Astrocyte of the hippocampus (primary cell): ENCODE data around the gene CTNNA2.
A peak's percentile ranks its signal among the peaks of the same experiment; 100 is the strongest.

Experiments used
- DNase-seq: peaks from one replicate; pipeline ENCODE4 v3.0.0; 2011; ENCODE audit warnings: low read depth, low spot score

The CTNNA2 gene

DNA sequence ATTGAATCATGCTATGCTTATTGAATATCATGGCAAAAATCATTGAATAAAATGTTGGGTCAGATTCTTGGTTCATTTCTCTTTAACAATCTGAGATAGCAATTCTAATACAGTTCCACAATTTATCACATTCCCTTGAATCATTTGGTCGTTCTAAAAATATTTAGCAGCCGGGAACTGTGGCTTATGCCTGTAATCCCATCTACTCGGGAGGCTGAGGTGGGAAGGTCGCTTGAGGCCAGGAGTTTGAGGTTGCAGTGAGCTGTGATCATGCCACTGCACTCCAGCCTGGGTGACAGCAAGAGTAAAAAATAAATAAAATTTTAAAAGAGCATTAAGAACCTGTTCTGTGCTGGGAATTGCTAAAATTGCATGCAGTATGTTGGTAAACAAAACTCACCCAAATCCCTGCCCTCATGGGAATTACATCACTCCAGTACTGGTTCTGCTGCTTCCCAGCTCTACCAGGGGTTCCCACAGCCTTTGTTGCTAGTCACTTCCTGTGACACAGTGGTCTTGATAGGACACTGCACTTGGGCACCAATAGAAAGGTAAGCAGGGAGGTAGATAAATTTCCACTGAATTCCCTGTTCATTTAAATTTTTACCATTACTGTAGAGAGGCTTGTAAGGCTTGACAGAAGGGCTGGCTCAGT is 200.4 kb downstream of the CTNNA2 start:
- peak; percentile 22 for DNase-seq

DNA sequence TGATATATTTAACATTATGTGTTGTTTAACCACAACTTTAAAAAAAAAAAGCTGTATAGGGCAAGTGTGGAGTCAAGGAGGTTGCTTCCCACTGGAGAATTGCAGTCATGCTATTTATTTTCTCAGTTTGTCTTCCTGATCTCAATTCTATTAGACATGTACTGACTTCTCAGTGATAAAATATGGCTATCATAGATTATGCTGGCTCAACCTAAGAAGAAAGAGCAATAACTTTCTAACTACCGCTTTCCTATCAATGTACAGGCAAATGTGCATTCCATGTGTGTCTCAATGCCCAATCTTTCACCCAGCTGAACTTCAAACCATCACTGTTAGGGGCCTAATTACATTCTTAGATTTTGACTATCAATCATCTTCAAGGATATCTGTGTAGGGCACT is 201.4 kb downstream of the CTNNA2 start:
- DNase-seq = no peak

DNA sequence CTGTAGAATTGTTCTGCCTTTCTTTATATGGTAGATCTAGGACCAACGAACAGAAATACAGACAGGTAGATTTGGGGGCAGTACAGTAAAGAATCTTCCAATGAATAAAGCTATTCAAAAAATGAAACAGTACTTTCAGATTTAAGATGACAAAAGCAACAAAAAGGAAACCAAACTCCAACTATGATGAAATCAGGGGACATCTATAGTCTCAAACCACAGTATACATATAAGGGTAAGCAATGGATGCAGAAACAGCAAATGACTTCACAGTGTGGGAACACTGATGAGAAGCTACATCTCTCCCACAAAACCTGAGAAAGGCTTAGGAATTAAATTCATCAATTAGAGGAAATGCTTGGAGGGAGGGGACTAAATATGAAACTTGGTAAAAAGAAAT is 202.5 kb downstream of the CTNNA2 start:
- DNase-seq = no peak

DNA sequence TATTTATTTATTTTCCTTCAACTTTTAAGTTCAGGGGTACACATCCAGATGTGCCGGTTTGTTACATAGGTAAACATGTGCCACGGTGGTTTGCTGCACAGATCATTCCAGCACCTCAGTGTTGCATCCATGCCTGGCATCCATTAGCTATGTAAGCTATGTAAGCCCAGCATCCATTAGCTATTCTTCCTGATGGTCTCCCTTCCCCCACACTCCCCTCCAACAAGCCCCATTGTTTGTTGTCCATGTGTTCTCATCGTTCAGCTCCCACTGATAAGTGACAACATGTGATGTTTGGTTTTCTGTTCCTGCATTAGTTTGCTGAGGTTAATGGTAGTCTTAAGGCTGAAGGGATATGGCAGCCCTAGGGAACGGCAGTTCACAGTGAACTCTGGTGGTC is 203.4 kb downstream of the CTNNA2 start:
- DNase-seq = no peak

DNA sequence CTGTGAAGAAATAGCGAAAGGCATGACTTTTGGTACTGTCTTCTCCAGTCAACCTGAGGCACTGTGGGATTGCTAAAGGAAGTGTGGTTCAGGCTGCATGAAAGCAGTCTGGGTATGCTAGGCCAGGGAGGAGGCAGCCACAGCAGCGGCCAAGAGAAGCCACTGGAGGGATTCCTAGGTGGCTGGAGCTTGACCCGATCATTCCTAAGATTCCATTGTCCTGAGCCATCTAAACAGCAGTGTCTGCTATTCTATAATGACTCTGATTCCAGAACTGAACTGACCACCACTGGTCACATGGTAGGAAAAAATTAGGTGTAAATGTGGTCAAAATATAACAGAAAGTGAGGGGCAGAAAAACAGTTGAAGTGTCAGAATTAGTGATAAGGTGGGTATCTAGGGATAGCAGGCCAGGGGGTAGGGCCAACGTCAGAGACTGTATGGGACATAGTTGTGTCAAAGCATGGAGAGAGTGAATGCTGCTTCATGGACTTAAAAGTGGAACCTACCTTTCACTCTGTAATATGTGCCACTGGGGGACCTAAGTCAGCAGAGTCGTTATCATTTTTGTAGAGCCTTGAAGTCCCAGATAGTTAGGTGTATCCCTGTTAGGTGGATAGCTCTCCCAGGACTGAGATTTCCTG is 204.6 kb downstream of the CTNNA2 start:
- DNase-seq = peak; percentile 96

DNA sequence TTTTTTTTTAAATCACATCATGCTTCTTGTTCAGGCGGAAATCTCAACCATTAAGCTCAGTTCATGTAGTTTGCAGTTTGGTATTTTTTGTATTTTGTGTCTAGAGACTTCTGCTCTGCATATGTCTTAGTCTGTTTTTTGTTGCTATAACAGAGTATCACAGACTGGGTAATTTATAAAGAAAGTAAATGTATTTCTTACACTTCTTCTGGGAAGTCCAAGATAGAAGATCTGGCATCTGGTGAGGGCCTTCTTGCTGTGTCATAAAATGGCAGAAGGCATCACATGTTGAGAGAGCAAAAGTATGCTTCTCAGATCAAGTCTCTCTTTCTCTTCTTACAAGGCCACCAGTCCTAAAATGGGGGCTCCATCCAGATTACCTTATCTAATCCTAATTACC is 208.2 kb downstream of the CTNNA2 start:
- no peak for DNase-seq

DNA sequence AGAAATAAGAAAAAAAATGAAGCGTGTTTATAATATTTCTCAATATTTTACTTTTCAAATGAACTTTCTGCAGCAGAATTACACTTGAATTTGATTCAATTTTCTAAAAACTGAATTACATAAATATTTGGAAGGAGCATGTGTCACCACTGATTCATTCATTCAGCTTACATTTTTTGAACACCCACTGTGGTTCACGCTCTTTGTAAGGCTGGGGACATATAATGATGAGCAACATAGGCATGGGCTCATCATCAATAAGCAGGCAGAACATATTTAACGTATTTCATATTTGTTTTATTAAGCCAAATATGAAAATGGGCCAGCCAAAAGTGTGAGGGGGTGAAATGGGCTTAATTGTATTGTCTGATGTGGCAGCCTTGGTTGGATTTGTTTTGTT is 209.1 kb downstream of the CTNNA2 start:
- no peak for DNase-seq

DNA sequence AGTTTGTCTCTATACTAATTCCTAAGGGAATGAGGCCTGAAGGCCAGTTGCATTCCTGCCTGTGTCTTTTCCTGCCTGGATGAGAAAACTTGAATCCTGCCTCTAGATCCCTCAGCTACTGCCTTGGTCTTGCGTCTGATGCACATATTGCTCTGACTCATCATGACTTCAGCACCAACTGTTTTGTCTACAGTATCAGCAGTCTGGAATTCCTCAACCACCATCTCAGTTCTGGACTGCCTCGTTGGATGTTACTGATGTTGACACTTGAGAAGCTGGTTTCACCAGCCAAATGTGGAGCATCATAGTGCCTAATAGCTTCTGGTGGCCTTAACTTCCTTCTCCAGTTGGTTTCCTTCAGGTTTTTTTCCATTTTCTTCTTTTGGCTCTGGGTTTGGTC is 211.0 kb downstream of the CTNNA2 start:
- peak; percentile 92 for DNase-seq

DNA sequence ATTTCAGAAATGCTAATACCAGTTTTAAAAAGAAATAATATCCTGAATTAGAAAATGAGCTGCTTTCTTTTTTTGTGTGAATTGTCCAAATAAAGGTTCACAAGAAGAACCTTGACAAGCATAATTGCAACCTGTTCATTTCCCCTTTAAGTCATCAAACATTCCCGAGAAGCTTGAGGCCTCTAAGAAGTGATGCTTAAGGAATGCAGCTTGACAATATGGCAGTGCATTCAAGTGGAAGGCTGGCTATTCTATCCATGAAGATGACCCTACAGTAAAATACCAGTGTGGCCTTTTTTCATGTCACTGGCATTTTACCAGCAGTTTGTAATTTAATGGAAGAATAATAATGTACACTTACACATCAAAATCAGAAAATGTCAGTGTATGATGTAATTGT is 216.7 kb downstream of the CTNNA2 start:
- DNase-seq = no peak

DNA sequence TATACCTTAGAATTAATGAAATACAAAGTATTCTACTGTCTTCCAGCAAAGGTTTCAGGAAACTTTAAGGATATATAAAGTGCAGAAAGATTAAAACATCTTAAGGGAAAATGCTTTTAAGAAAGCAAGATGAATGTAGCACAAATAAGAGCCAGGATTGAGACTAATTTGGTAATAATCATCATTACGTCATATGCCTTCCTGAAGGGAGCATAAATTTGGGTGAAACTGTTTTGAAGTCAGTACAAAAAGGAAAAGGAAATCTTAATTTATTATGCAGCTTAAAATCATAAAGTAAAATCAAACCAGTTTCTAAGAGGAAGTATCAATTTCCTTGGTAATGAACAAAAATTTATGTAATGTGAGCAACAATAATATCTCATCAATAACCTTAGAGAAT is 221.7 kb downstream of the CTNNA2 start:
- no peak for DNase-seq

DNA sequence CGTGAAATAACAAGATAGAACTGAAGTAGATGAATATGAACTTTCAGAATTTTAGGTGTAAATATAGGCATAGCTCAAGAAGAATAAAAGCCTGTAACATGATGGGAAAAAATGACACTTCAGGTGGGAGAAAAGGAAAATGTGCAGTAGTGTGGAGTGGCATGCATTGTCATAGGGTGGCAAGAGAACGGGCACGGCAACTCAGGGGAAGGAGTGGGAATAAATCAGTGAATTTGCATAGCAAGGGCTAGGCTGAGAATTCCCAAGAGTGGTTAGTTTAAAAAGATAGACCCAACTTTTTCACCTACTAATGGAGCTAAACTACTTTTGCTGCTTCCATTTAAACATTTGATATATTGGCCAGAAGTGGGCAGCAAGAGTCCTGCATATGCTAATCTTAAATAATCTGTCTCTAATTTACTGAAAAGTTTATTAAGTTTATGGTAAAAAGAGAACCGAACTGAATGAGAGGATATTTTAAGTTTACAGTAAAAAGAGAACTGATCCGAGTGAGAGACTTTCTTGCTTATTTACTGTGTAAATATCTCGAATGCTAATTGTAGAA is 228.1 kb downstream of the CTNNA2 start:
- DNase-seq = no peak

DNA sequence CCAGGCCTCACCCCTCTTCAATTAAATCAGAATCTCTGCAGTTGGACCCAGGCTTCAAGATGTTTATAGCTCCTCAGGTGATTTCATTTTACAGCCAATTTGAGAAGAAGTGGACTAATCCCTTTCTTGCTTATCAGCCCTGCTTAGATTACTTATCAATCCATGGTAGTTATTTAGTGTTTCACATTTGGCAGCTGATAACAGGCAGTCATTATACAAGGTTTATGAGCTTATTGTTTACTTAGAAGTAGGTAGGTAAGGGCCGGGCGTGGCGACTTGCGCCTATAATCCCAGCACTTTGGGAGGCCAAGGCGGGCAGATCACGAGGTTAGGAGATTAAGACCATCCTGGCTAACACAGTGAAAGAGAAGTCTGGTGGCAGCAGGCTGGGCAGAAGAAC is 237.5 kb downstream of the CTNNA2 start:
- DNase-seq = no peak

DNA sequence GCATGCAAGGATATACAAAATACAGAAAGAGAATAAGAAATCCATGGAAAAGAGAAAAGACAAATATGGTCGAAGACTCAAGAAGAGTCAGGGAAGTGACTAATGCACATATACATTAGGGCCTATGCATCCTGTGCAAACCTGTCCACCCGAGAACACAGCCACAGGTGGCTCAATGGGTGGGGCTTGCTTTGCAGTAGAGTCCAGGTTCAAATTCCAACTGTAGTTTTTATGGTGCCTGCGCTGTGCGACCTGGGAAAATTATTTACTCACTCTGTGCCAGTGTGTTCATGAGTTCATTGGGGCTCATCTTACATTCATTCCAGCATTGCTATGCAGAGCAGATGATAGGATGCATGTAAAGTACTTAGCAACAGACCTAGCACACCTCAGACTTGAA is 244.7 kb downstream of the CTNNA2 start:
- DNase-seq = no peak

DNA sequence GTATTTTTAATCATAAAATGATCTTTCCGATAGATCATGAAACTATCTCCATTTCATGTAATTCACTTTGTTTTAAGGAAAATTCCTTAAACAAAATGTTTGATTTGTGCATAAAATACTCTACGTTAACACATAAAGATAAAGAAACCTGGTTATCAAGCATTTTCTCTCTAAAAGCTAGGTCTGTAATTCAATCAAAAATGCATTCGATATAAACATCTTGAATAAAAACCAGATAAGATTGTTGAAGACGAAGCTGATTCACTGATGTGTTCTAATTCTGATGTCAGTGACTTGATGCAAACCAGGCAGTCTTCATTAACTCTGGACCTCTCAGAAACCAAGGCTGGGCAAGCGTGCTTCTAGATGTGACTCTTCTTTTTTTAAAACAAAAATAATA is 245.2 kb downstream of the CTNNA2 start:
- DNase-seq = no peak

DNA sequence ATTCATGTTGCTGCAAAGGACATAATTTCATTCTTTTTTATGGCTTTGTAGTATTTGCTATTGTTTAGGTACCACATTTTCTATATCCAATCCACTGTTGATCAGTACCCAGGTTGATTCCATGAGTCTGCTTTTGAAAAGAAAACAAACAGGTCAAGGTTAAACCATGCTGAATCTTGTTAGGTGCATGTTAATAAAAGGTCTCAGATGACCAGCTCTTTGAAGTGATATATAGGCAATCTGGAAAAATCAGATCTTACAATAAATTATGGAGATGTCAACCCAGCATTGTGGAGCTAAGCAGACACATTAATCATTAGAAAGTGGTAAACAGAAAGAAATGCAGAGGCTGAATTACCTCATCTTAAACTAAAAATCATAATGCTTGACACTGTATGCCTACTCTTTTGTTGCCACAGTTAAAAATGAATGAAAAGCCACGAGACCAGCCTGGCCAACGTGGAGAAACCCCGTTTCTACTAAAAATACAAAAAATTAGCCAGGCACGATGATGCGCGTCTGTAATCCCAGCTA is 246.0 kb downstream of the CTNNA2 start:
- no peak for DNase-seq

DNA sequence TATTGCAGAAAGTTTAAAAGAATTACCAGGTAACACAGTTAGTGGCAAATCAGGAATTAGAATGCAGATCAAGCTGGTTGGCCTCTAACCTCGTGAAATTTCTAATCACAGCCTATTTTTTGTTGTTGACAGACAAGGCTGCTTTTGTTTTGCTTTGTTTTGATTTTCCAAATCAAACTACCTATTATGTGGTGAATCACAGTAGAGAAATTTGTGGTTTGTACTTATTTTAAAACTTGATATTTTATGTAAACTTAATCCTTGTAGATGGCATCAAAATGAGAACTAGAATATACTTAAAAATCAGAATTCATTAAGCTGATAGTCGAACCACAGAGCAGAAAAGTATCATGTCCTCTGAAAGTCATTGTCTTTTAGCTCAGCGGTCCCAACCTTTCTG is 258.1 kb downstream of the CTNNA2 start:
- no peak for DNase-seq

DNA sequence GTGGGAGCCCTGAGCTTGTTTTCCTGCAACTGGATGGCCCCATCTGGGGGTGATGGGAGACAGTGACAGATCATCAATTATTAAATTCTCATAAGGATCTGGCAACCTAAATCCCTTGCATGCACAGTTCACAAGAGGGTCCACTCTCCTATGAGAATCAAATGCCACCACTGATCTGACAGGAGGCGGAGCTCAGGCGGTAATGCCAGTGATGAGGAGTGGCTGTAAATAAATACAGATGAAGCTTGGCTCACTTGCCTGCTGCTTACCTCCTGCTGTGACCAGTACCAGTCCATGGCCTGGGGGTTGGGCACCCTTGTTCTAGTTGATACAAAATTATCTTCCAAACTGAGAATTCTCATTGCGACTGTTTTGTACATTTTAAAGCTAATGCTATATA is 258.6 kb downstream of the CTNNA2 start:
- no peak for DNase-seq

DNA sequence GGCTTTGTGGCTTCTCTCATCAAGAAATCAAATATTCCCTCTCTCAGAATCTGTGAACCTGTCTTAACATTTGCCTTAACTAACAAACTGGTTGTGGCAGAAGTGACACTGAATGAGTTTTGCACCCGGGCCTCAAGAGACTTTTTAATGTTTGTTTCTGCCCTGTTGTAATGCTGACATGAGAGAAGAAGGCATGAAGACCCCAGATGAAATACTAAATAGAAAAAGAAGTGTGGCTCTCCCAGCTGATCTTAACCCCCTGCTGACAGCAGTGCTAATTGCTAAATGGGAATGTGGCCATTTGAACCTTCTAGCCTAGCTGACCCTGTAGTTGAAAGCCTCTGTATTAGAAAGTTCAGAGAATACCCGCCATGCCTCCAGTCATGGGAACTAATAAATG is 261.2 kb downstream of the CTNNA2 start:
- no peak for DNase-seq

DNA sequence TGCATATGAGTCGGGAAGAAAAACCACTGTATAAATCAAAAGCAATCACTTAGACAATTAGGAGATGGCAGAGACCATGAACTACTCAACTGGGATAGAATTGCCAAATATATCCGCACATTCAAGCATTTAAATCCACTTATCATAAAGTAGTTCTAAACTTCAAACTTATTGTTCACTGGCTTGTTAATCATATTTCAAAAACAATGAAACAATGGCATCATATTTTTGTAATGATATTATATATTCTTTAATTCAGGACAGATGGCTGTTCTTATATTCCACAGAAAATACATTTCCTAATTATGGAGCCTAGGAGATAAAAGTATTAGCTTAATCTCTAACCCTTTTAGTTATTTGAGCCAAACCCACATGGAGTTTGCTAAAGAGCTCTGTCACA is 263.6 kb downstream of the CTNNA2 start:
- no peak for DNase-seq

DNA sequence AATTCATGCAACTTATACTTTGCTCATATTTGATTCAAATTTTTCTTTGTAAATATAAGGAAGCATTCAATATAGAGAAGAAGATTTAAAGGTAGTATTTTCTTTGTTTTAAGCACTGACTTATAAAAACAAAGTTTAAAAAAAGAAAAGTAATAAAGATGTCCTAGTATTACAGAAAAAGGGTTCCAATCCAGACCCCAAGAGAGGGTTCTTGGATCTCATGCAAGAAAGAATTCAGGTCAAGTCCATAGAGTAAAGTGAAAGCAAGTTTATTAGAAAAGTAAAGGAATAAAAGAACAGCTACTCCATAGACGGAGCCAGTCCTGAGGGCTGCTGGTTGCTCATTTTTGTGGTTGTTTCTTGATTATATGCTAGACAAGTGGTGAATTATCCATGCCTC is 267.9 kb downstream of the CTNNA2 start:
- DNase-seq = no peak

DNA sequence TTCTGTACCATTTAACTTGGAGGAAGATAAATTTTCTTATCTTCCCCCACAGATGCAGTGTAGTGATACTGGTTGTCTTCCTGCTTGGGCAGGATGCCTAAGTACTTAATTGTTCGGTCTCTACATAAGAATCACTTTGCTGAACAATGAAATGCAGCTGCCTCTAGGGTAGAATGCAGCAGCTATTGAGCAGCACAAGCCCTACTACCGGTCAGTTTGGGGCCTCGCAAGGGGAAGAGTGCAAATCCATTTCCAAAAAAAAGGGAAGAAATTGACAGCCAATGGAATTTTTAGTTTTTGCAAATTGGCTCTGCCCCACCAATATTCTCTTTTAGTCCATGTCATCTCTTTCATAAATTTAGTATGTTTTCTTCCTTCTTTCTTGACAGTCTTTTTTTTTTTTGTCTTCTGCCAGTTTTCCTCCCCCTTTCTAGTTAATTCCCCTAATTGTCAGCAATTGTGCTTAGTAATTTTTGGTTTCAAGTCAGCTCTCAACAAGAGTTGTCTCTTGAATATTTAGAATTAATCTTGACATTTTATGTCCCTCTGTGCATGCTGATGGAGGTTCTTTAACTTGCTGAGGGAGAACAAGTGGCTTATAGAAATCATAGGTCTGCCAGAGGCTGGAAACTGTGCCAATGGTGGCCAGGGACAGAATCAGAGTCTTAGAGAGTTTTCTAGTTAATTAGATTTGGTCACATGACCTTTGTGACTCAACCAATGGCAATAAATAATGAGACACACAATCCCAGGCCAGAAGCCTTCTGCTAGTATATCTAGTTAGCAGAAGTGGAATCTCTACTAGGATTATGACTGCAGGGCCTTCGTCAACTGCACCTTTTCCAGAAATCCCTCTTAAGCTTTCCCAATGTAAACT is 270.0 kb downstream of the CTNNA2 start:
- no peak for DNase-seq

DNA sequence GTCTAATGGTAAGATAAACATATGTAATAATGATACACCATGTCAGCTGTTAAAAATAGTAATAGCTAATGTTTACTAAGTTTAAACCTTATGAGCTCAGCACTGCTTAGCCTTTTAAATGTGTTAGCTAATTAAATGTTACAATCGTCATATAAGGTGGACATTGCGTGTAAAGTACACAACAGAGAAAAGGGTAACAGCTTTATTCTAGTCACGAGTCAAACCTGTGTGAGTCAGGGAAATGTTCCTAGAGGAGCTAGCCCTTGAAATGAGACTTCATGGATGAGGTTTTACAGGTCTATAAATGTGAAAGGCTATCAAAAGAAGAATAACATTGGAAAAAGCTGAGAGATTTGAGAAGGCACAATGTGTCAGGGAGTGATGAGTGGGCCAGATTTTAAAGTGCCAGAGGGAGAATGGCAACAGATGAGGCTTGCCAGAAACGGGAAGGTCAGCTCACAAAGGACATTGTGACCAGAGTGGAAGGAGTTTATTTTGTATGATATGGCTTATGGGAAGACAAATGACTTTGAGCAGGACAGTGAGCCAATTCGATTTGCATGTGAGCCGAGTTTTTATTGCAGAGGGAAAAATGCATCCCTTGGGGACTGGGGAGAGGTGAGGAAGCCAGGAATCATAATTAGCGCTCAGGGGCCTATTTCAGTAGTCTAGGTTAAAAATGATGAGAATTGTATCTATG is 276.3 kb downstream of the CTNNA2 start:
- DNase-seq = no peak
